Gastroesophageal sphincter (tissue), 3 donors: ENCODE results near the gene STAT4.

ENCODE experiments used
- CTCF ChIP-seq, 4 experiments: fragments of 200-600 bp in 2 of 4; fragments of 450-650 bp in 2 of 4; sonication (generic) in 1 of 4; IDR thresholded peaks; one replicate each; pipeline ENCODE4 v1.5.1; 2017 to 2019; ENCODE audit warnings: antibody characterized with exemption in 4 of 4, mild to moderate bottlenecking in 2 of 4, moderate library complexity in 2 of 4
- EP300 ChIP-seq: sonication (generic); formaldehyde crosslinking; IDR thresholded peaks from one replicate; pipeline ENCODE4 v1.6.1; 2017; ENCODE audit warnings: antibody characterized with exemption, mild to moderate bottlenecking
- POLR2A ChIP-seq, 2 donors: fragments of 450-650 bp; IDR thresholded peaks; one replicate each; pipeline ENCODE4 v1.6.1; 2017; ENCODE audit warnings: antibody characterized with exemption in 2 of 2, mild to moderate bottlenecking in 2 of 2, moderate library complexity in 1 of 2
- POLR2AphosphoS5 ChIP-seq: sonication (generic); formaldehyde crosslinking; IDR thresholded peaks from one replicate; pipeline ENCODE4 v1.6.1; 2017; ENCODE audit warnings: antibody characterized with exemption

- no peak for TF ChIP-seq CTCF (IDR thresholded peaks at IDR 0.05)
- TF ChIP-seq POLR2A (IDR thresholded peaks at IDR 0.05), result no peak
- no peak for TF ChIP-seq EP300
- TF ChIP-seq POLR2AphosphoS5, result no peak
Measured at GRCh38 chr2:191029280-191029950, 121.4 kb downstream of the STAT4 start.
